Measurements from ENCODE around the gene HBP1.

DNA sequence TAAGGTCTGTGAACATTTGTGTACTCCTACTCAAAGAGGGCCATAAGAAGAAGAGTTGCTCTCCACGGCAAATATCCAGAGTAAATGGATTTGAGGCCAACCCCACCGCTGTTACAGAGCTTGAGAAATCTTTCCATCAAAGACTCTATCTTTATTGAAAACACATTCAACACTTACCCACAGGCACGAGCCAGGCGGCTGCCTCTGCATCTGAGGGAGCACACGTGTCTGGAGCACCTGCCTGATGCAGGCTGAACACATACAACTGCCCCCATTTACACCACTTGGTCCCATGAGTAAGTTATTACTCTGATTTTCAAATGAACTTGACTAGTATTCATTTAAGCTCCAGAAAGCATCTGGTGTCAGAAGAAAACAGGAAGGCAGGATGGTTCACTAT is 38.7 kb downstream of the HBP1 start:
- TF ChIP-seq, protein P1, sequence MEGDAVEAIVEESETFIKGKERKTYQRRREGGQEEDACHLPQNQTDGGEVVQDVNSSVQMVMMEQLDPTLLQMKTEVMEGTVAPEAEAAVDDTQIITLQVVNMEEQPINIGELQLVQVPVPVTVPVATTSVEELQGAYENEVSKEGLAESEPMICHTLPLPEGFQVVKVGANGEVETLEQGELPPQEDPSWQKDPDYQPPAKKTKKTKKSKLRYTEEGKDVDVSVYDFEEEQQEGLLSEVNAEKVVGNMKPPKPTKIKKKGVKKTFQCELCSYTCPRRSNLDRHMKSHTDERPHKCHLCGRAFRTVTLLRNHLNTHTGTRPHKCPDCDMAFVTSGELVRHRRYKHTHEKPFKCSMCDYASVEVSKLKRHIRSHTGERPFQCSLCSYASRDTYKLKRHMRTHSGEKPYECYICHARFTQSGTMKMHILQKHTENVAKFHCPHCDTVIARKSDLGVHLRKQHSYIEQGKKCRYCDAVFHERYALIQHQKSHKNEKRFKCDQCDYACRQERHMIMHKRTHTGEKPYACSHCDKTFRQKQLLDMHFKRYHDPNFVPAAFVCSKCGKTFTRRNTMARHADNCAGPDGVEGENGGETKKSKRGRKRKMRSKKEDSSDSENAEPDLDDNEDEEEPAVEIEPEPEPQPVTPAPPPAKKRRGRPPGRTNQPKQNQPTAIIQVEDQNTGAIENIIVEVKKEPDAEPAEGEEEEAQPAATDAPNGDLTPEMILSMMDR (conservative IDR thresholded peaks at IDR 0.05; ENCODE audit: low read depth, low read length) = no peak
- TF ChIP-seq POLR2A (IDR thresholded peaks at IDR 0.05; ENCODE audit: low read depth, low read length) (no peak), CHD1 (IDR thresholded peaks at IDR 0.05; ENCODE audit: low read depth, low read length) (no peak), BHLHE40 (IDR thresholded peaks at IDR 0.05; ENCODE audit: low read depth, low read length) (no peak)
- TF ChIP-seq, protein P2, sequence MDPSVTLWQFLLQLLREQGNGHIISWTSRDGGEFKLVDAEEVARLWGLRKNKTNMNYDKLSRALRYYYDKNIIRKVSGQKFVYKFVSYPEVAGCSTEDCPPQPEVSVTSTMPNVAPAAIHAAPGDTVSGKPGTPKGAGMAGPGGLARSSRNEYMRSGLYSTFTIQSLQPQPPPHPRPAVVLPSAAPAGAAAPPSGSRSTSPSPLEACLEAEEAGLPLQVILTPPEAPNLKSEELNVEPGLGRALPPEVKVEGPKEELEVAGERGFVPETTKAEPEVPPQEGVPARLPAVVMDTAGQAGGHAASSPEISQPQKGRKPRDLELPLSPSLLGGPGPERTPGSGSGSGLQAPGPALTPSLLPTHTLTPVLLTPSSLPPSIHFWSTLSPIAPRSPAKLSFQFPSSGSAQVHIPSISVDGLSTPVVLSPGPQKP (IDR thresholded peaks at IDR 0.05; ENCODE audit: borderline replicate concordance, low read depth, low read length) = no peak

All from IMR-90 (cell line).